Mesendoderm (in vitro differentiated cells): ENCODE data around the gene HS6ST1.
A peak's percentile ranks its signal among the peaks of the same experiment; 100 is the strongest.

ENCODE experiments used
- DNase-seq: peaks from one replicate; pipeline ENCODE4 v3.0.0; 2013
- H2AK5ac ChIP-seq: 2 replicates; pipeline ENCODE4 v1.6.1; 2013; ENCODE audit warnings: low read length, inconsistent platforms
- H2BK120ac ChIP-seq: 2 replicates; pipeline ENCODE4 v1.6.1; 2013; ENCODE audit warnings: low read depth, mild to moderate bottlenecking, low read length, moderate library complexity, mixed read lengths
- H2BK15ac ChIP-seq: replicated peaks from 2 replicates; pipeline ENCODE4 v1.6.1; 2013; ENCODE audit warnings: low read depth, mild to moderate bottlenecking, moderate library complexity
- H2BK5ac ChIP-seq: 2 replicates; pipeline ENCODE4 v1.6.1; 2013; ENCODE audit warnings: low read length, inconsistent platforms
- H3K18ac ChIP-seq: 2 replicates; pipeline ENCODE4 v1.6.1; 2013; ENCODE audit warnings: mild to moderate bottlenecking, low read length, mixed read lengths
- H3K23ac ChIP-seq: one replicate; pipeline ENCODE4 v1.6.1; 2013; ENCODE audit warnings: low read length
- H3K27ac ChIP-seq: 2 replicates; pipeline ENCODE4 v1.5.1; 2013; ENCODE audit warnings: low read depth, mild to moderate bottlenecking, inconsistent platforms, low read length, moderate library complexity
- H3K27me3 ChIP-seq: 2 replicates; pipeline ENCODE4 v1.6.1; 2013; ENCODE audit warnings: low read length, control low read depth, mild to moderate bottlenecking, inconsistent platforms; ENCODE audit not compliant: insufficient read depth, poor library complexity
- H3K36me3 ChIP-seq: 2 replicates; pipeline ENCODE4 v1.6.1; 2013; ENCODE audit warnings: low read length, inconsistent platforms; ENCODE audit not compliant: control insufficient read depth, insufficient read depth
- H3K4ac ChIP-seq: one replicate; pipeline ENCODE4 v1.6.1; 2013; ENCODE audit warnings: low read depth, mild to moderate bottlenecking, low read length, moderate library complexity
- H3K4me1 ChIP-seq: 2 replicates; pipeline ENCODE4 v1.6.1; 2013; ENCODE audit warnings: low read depth, low read length, inconsistent platforms; ENCODE audit not compliant: control insufficient read depth
- H3K4me2 ChIP-seq: 2 replicates; pipeline ENCODE4 v1.6.1; 2013; ENCODE audit warnings: low read length
- H3K4me3 ChIP-seq: 2 replicates; pipeline ENCODE4 v1.5.1; 2013; ENCODE audit warnings: mild to moderate bottlenecking, low read length
- H3K56ac ChIP-seq: one replicate; pipeline ENCODE4 v1.6.1; 2013; ENCODE audit warnings: low read length
- H3K79me1 ChIP-seq: 2 replicates; pipeline ENCODE4 v1.6.1; 2013; ENCODE audit warnings: low read length, inconsistent platforms
- H3K79me2 ChIP-seq: 2 replicates; pipeline ENCODE4 v1.6.1; 2013; ENCODE audit warnings: mild to moderate bottlenecking, low read length; ENCODE audit not compliant: control insufficient read depth, insufficient read depth
- H3K9ac ChIP-seq: 2 replicates; pipeline ENCODE4 v1.6.1; 2013; ENCODE audit warnings: low read length, inconsistent platforms
- H4K5ac ChIP-seq: one replicate; pipeline ENCODE4 v1.6.1; 2013; ENCODE audit warnings: low read length
- H4K8ac ChIP-seq: one replicate; pipeline ENCODE4 v1.6.1; 2013; ENCODE audit warnings: low read depth, mild to moderate bottlenecking, control low read depth, low read length, moderate library complexity
- WGBS: extraction: QIAGEN DNeasy Blood & Tissue Kit; methylation state at CpG from one replicate; pipeline ENCODE4 v1.1.7; 2013; ENCODE audit warnings: low lambda C conversion rate, missing lambda C conversion rate; ENCODE audit not compliant: insufficient coverage; ENCODE audit errors: extremely low coverage; 5-methylcytosine and 5-hydroxymethylcytosine counted together

Gene HS6ST1

GRCh38 chr2:128241896-128242295 is 76.8 kb downstream of the HS6ST1 start:
- Histone ChIP-seq H4K8ac (no peak overlapping the region), H3K36me3 (no peaks in the 10 kb centered on the region), H2BK120ac (no peak overlapping the region), H3K18ac (no peak overlapping the region), H4K5ac (no peak overlapping the region), H3K4ac (no peak overlapping the region), H3K27me3 (no peaks in the 10 kb centered on the region), H3K56ac (peak overlapping the region; percentile 65), H3K27ac (no peak overlapping the region), H3K4me2 (no peak overlapping the region), H3K79me2 (no peaks in the 10 kb centered on the region), H2BK15ac (no peak overlapping the region), H3K4me1 (peaks cover 4% of the 10 kb centered on the region), H2AK5ac (no peak overlapping the region), H3K9ac (no peak overlapping the region), H3K4me3 (no peak overlapping the region), H3K23ac (no peak overlapping the region), H3K79me1 (no peaks in the 10 kb centered on the region), H2BK5ac (peak overlapping the region; percentile 48)
- WGBS, result no CpG with 5 or more reads among the region's 3 CpGs
- no peak for DNase-seq

GRCh38 chr2:128237911-128238697 is 80.6 kb downstream of the HS6ST1 start:
- H3K79me2 ChIP-seq, result no peaks in the 10 kb centered on the region
- no peak overlapping the region for H3K23ac ChIP-seq
- H3K4ac ChIP-seq, result no peak overlapping the region
- H3K18ac ChIP-seq, result no peak overlapping the region
- H3K56ac ChIP-seq, result peak overlapping the region; percentile 17
- H4K5ac ChIP-seq, result no peak overlapping the region
- no peak overlapping the region for H2BK5ac ChIP-seq
- H3K4me3 ChIP-seq, result no peak overlapping the region
- no peak overlapping the region for H2AK5ac ChIP-seq
- H2BK15ac ChIP-seq, result no peak overlapping the region
- no peak overlapping the region for H2BK120ac ChIP-seq
- DNase-seq, result no peak
- WGBS, result no CpG with 5 or more reads among the region's 8 CpGs
- H4K8ac ChIP-seq, result peak overlapping the region; percentile 28
- no peaks in the 10 kb centered on the region for H3K27me3 ChIP-seq
- H3K27ac ChIP-seq, result no peak overlapping the region
- H3K36me3 ChIP-seq, result no peaks in the 10 kb centered on the region
- H3K4me1 ChIP-seq, result peaks cover 6% of the 10 kb centered on the region
- H3K79me1 ChIP-seq, result no peaks in the 10 kb centered on the region
- H3K4me2 ChIP-seq, result no peak overlapping the region
- H3K9ac ChIP-seq, result no peak overlapping the region

GRCh38 chr2:128237081-128237534 is 81.6 kb downstream of the HS6ST1 start:
- DNase-seq, result no peak
- Histone ChIP-seq H2BK15ac (no peak overlapping the region), H3K18ac (no peak overlapping the region), H2BK120ac (no peak overlapping the region), H3K9ac (no peak overlapping the region), H2AK5ac (no peak overlapping the region), H3K79me1 (no peaks in the 10 kb centered on the region), H4K5ac (no peak overlapping the region), H3K4me3 (no peak overlapping the region), H3K23ac (no peak overlapping the region), H3K4me2 (no peak overlapping the region), H3K56ac (no peak overlapping the region), H3K36me3 (no peaks in the 10 kb centered on the region), H3K4me1 (peaks cover 4% of the 10 kb centered on the region), H3K4ac (no peak overlapping the region), H3K27me3 (no peaks in the 10 kb centered on the region), H4K8ac (no peak overlapping the region), H3K79me2 (no peaks in the 10 kb centered on the region), H2BK5ac (no peak overlapping the region), H3K27ac (no peak overlapping the region)
- no CpG with 5 or more reads among the region's 2 CpGs for WGBS

GRCh38 chr2:128236491-128237035 is 82.1 kb downstream of the HS6ST1 start:
- WGBS, result no CpG with 5 or more reads among the region's 8 CpGs

GRCh38 chr2:128235581-128235980 is 83.1 kb downstream of the HS6ST1 start:
- Histone ChIP-seq H2BK120ac (peak overlapping the region; percentile 1), H3K4me2 (no peak overlapping the region), H2BK15ac (no peak overlapping the region), H2BK5ac (peak overlapping the region; percentile 81), H3K4me3 (no peak overlapping the region), H3K79me2 (no peaks in the 10 kb centered on the region), H3K27me3 (no peaks in the 10 kb centered on the region), H3K4me1 (peaks cover 2% of the 10 kb centered on the region), H2AK5ac (peak overlapping the region; percentile 72), H3K36me3 (no peaks in the 10 kb centered on the region), H4K5ac (no peak overlapping the region), H3K27ac (no peak overlapping the region), H3K9ac (no peak overlapping the region), H4K8ac (no peak overlapping the region), H3K56ac (peak overlapping the region; percentile 71), H3K4ac (no peak overlapping the region), H3K23ac (no peak overlapping the region), H3K79me1 (no peaks in the 10 kb centered on the region), H3K18ac (peak overlapping the region; percentile 20)
- no peak for DNase-seq
- WGBS, result no CpG with 5 or more reads among the region's 8 CpGs

More at GRCh38 chr2:128236491-128237035, 82.1 kb downstream of the HS6ST1 start:
- H3K36me3 ChIP-seq, result no peaks in the 10 kb centered on the region
- no peaks in the 10 kb centered on the region for H3K79me1 ChIP-seq
- H3K9ac ChIP-seq, result peak overlapping the region; percentile 33
- H3K56ac ChIP-seq, result peak overlapping the region; percentile 39
- peaks cover 2% of the 10 kb centered on the region for H3K4me1 ChIP-seq
- no peak overlapping the region for H2AK5ac ChIP-seq
- no peak for DNase-seq
- H4K8ac ChIP-seq, result no peak overlapping the region
- no peaks in the 10 kb centered on the region for H3K27me3 ChIP-seq
- peak overlapping the region; percentile 81 for H3K4ac ChIP-seq
- no peak overlapping the region for H2BK15ac ChIP-seq
- H3K4me3 ChIP-seq, result no peak overlapping the region
- H3K27ac ChIP-seq, result no peak overlapping the region
- no peaks in the 10 kb centered on the region for H3K79me2 ChIP-seq
- no peak overlapping the region for H3K18ac ChIP-seq
- H4K5ac ChIP-seq, result no peak overlapping the region
- H2BK120ac ChIP-seq, result no peak overlapping the region
- H2BK5ac ChIP-seq, result no peak overlapping the region
- H3K23ac ChIP-seq, result no peak overlapping the region
- H3K4me2 ChIP-seq, result no peak overlapping the region
